Skeletal muscle tissue (tissue), 4 donors: Measurements from ENCODE around the gene KCND3. TPM values are rescaled to one million over a fixed set of nuclear protein-coding genes. Genes with fewer than 3 reads are reported as not detected.

Source experiments
- H3K27ac ChIP-seq: one replicate; pipeline ENCODE4 v1.7.0; 2013; ENCODE audit warnings: mild to moderate bottlenecking, low read depth, low read length, inconsistent platforms
- H3K27me3 ChIP-seq, 3 donors: one replicate each; pipeline ENCODE4 v1.7.0; 2013; ENCODE audit warnings: low read length in 3 of 3; ENCODE audit not compliant: control insufficient read depth in 3 of 3, insufficient read depth in 3 of 3
- H3K36me3 ChIP-seq, 3 donors: one replicate each; pipeline ENCODE4 v1.7.0; 2013; ENCODE audit warnings: low read length in 3 of 3; ENCODE audit not compliant: control insufficient read depth in 3 of 3, insufficient read depth in 3 of 3
- H3K4me1 ChIP-seq, 3 donors: one replicate each; pipeline ENCODE4 v1.7.0; 2013; ENCODE audit warnings: low read length in 3 of 3, mild to moderate bottlenecking in 3 of 3; ENCODE audit not compliant: control insufficient read depth in 3 of 3, insufficient read depth in 3 of 3
- H3K4me3 ChIP-seq, 3 donors: one replicate each; pipeline ENCODE4 v1.7.0; 2013; ENCODE audit warnings: low read length in 3 of 3
- H3K9ac ChIP-seq, 3 donors: one replicate each; pipeline ENCODE4 v1.7.0; 2013; ENCODE audit warnings: low read length in 3 of 3, mild to moderate bottlenecking in 3 of 3, moderate library complexity in 2 of 3, low read depth in 1 of 3
- H3K9me3 ChIP-seq, 3 donors: one replicate each; pipeline ENCODE4 v1.7.0; 2013; ENCODE audit warnings: low read length in 3 of 3; ENCODE audit not compliant: control insufficient read depth in 3 of 3
- total RNA-seq: library from RNA; depleted of rRNA; stranded (reverse); fragments of >200 nt; gene quantifications from one replicate; pipeline ENCODE4 v1.2.3, GENCODE V29; 2014
- donor health status: Osteomylitis.

KCND3 gene
- total RNA-seq, 1 donor from 2014 or later = 1.0 TPM

DNA sequence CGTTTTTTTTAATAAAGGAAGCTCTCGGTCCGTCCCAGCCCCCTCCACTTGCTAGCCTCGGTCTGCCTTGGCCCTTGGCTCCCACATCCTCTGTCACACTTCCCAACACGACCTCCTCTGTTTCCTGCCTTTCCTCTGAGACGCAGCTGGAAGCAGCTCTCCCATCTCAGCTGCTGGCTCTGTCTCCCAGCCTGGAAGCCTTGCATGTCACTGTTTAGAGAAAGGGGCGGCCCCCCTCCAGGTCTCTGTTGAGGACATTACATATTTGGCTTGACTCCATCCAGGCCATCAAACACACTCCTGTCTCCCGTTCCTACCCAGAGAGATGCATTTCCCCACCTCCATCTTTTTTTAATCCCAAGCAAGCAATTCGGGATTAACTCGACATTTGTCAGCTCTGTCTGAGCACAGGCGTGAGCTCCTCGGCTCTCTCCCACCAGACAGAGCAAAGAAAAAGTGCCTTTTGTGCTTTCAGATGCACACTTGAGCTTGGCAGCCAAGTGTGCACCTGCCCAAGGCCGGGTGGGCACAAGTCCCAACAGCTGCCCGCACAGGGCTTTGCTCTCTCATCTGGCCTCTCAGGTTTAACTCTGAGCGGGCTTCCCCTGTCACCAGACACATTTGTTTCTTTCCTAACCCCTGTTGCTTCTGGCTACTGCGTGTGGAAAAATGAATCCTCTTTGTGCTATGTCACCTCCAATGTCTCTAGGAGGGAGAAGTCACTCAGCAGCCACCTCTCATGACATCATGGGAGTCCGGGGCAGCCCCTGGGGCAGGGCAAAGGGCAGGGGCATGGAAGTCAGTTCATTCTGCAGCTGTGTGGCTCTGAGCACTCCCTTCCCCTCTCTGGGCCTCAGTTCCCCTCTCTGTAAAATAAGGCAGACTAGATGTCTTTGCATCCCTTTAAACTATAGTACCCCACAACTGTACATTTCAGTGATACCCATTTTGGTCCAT, 108.3 kb downstream of the KCND3 start:
- Histone ChIP-seq H3K4me3 (no peak overlapping the region), H3K27ac (peak overlapping the region; percentile 38), H3K9ac (no peak overlapping the region), H3K9me3 (no peaks in the 10 kb centered on the region), H3K27me3 (peaks cover 0 to 4% (median 0%) of the 10 kb centered on the region in 3 donors), H3K36me3 (no peaks in the 10 kb centered on the region), H3K4me1 (peaks cover 15 to 47% (median 31%) of the 10 kb centered on the region in 3 donors)

DNA sequence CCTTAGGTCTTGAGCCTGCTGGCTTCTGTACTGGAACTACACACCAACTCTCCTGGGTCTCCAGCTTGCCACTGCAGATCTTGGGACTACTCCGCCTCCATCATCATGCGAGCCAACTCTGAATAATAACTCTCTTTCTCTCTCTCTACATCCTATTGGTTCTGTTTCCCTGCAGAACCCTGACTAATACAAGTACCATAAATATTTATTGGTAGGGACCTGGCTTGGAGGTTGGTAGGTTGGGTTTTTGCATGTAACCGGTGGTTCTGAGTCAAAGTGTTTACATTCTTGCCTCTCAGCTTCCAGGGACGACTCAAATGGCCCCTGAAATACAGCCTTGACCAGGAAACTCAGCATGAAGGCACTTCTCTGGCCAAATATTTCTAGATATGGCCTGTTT, 110.4 kb downstream of the KCND3 start:
- H3K27me3 ChIP-seq = peaks cover 0 to 8% (median 0%) of the 10 kb centered on the region in 3 donors
- peaks cover 15 to 59% (median 34%) of the 10 kb centered on the region in 3 donors for H3K4me1 ChIP-seq
- H3K4me3 ChIP-seq = no peak overlapping the region
- no peak overlapping the region for H3K9ac ChIP-seq
- no peak overlapping the region for H3K27ac ChIP-seq
- no peaks in the 10 kb centered on the region for H3K36me3 ChIP-seq
- H3K9me3 ChIP-seq = no peaks in the 10 kb centered on the region

DNA sequence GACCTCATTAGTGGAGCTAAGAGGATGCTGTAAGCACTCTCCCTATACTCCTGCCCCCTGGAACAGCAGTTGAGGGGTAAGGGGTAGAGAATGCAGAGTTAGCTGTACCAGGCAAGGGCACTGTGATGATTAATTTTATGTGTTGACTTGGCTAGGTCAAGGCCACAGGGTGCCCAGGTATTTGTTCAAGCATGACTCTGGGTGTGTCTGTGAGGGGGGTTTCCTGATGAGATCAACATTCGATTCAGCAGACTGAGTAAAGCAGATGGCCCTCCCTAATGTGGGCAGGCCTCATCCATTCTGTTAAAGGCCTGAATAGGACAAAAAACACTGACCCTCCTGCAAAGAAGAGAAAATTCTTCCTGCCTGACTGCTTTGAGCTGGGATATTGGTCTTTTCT, 110.8 kb downstream of the KCND3 start:
- H3K9me3 ChIP-seq = no peaks in the 10 kb centered on the region
- no peaks in the 10 kb centered on the region for H3K36me3 ChIP-seq
- H3K4me1 ChIP-seq = peaks cover 15 to 59% (median 34%) of the 10 kb centered on the region in 3 donors
- no peak overlapping the region for H3K27ac ChIP-seq
- peaks cover 0 to 8% (median 0%) of the 10 kb centered on the region in 3 donors for H3K27me3 ChIP-seq
- no peak overlapping the region for H3K4me3 ChIP-seq
- no peak overlapping the region for H3K9ac ChIP-seq

- Histone ChIP-seq H3K9me3 (no peaks in the 10 kb centered on the region), H3K4me3 (no peak overlapping the region), H3K36me3 (no peaks in the 10 kb centered on the region), H3K9ac (no peak overlapping the region), H3K27me3 (peaks cover 0 to 8% (median 0%) of the 10 kb centered on the region in 3 donors), H3K4me1 (peaks cover 15 to 63% (median 30%) of the 10 kb centered on the region in 3 donors), H3K27ac (no peak overlapping the region)
These were observed 111.4 kb downstream of the KCND3 start for GRCh38 chr1:111878091-111878490.

- Histone ChIP-seq H3K27ac (no peak overlapping the region), H3K27me3 (peaks cover 0 to 4% (median 0%) of the 10 kb centered on the region in 3 donors), H3K4me3 (no peak overlapping the region), H3K36me3 (no peaks in the 10 kb centered on the region), H3K9me3 (no peaks in the 10 kb centered on the region), H3K9ac (no peak overlapping the region), H3K4me1 (peaks cover 11 to 50% (median 16%) of the 10 kb centered on the region in 3 donors)
These were observed 112.8 kb downstream of the KCND3 start for GRCh38 chr1:111876631-111877030.

- H3K27ac ChIP-seq = no peak overlapping the region
- H3K36me3 ChIP-seq = no peaks in the 10 kb centered on the region
- H3K9ac ChIP-seq = no peak overlapping the region
- H3K27me3 ChIP-seq = peaks cover 0 to 4% (median 0%) of the 10 kb centered on the region in 3 donors
- H3K4me1 ChIP-seq = peaks cover 2 to 40% (median 9%) of the 10 kb centered on the region in 3 donors
- no peaks in the 10 kb centered on the region for H3K9me3 ChIP-seq
- no peak overlapping the region for H3K4me3 ChIP-seq
These were observed 113.8 kb downstream of the KCND3 start for GRCh38 chr1:111875640-111876039.

- H3K27me3 ChIP-seq = peaks cover 0 to 4% (median 0%) of the 10 kb centered on the region in 3 donors
- H3K4me3 ChIP-seq = no peak overlapping the region
These were observed 115.9 kb downstream of the KCND3 start for GRCh38 chr1:111873460-111874030.

DNA sequence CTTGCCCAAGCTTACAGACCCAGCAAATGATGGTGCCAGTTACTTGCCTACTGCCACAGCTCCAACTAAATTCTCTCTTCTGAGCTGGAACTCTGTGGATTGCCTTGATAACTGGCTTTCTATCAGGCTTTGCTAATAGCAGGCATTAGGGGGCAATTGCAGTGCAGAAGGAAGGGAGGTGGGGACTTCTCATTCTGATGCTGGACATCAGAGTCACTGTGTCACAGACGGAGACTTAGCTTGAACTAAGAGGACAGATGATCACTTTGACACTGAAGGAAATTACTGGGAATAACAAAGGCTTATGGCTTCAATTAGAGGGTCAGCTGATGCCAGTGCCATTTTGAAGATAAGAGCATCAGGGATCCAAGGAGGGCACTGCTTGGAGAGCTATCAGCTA, 119.3 kb downstream of the KCND3 start:
- H3K27ac ChIP-seq = no peak overlapping the region
- H3K27me3 ChIP-seq = no peaks in the 10 kb centered on the region
- no peak overlapping the region for H3K9ac ChIP-seq
- no peaks in the 10 kb centered on the region for H3K36me3 ChIP-seq
- H3K4me3 ChIP-seq = no peak overlapping the region
- H3K4me1 ChIP-seq = peaks cover 0 to 11% (median 0%) of the 10 kb centered on the region in 3 donors
- no peaks in the 10 kb centered on the region for H3K9me3 ChIP-seq

More at GRCh38 chr1:111873460-111874030, 115.9 kb downstream of the KCND3 start:
- H3K36me3 ChIP-seq = no peaks in the 10 kb centered on the region
- no peak overlapping the region for H3K27ac ChIP-seq
- no peak overlapping the region for H3K9ac ChIP-seq
- H3K4me1 ChIP-seq = peaks cover 0 to 30% (median 7%) of the 10 kb centered on the region in 3 donors
- no peaks in the 10 kb centered on the region for H3K9me3 ChIP-seq

- Histone ChIP-seq H3K27ac (no peak overlapping the region), H3K4me1 (peaks cover 0 to under 1% (median 0%) of the 10 kb centered on the region in 3 donors), H3K9me3 (no peaks in the 10 kb centered on the region), H3K36me3 (no peaks in the 10 kb centered on the region), H3K27me3 (peaks cover 0 to 2% (median 0%) of the 10 kb centered on the region in 3 donors), H3K4me3 (no peak overlapping the region), H3K9ac (no peak overlapping the region)
These were observed 121.5 kb downstream of the KCND3 start for GRCh38 chr1:111867868-111868440.
